Tongue (tissue), 2 donors: ENCODE data around the gene KLHL21. TPM values are rescaled to one million over a fixed set of nuclear protein-coding genes. Genes with fewer than 3 reads are reported as not detected.

Source experiments
- DNase-seq: peaks from one replicate; pipeline ENCODE4 v3.0.0-alpha.2; 2015
- total RNA-seq: library from RNA; depleted of rRNA; stranded (reverse); fragments of >200 nt; gene quantifications from one replicate; pipeline ENCODE4 v1.2.3, GENCODE V29; 2014

Gene KLHL21
- total RNA-seq, 1 donor from 2014 or later: 63.7 TPM

DNA sequence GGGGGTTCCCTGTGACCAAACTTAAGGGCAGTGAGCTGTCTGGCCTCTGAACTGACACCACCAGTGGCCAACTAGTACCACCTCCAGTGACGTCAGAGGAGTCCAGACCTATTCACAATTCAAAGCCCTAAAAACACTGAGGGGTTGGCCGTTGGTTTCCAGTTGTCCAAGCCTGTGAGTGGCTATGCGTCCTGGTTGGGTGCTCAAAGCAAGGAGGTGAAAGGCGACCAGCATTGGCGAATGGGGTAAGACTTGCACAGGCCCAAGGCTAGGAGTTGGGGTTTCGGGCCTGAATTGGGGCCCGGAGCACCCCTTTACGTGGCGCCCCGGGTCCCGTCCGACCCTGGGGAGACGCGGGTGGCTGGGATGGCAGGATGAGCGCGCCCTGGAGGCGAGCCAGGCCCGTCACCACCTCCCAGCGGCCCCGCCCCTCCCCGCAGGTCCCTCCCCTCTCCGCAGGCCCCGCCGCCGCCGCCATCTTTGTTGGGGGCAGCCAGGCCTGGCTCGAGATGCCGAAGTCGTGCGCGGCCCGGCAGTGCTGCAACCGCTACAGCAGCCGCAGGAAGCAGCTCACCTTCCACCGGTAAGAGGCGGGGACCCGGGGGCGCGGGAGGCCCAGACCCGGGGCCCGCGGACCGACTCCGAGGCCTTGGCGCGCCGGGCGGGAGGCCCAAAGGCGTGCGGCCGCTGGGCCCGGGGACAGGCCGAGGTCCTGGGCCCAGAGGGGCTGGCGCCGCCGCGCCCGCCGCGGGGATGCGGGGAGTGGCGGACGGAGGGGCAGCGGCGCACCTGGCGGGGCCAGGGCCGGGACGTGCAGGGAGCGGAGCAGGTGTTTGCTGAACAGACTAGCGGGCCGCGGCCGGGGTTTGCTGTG lies 22.3 kb upstream of the KLHL21 start, which contains the start of gene THAP3:
Gene THAP3, plus strand, starts transcription at position 159 of the 874 bp plus-strand sequence. Its CDS starts 351 bp downstream, at position 510.
- peak; percentile 92 for DNase-seq

- DNase-seq: no peak
Observed at GRCh38 chr1:6623269-6623965, 20.7 kb upstream of the KLHL21 start.

DNA sequence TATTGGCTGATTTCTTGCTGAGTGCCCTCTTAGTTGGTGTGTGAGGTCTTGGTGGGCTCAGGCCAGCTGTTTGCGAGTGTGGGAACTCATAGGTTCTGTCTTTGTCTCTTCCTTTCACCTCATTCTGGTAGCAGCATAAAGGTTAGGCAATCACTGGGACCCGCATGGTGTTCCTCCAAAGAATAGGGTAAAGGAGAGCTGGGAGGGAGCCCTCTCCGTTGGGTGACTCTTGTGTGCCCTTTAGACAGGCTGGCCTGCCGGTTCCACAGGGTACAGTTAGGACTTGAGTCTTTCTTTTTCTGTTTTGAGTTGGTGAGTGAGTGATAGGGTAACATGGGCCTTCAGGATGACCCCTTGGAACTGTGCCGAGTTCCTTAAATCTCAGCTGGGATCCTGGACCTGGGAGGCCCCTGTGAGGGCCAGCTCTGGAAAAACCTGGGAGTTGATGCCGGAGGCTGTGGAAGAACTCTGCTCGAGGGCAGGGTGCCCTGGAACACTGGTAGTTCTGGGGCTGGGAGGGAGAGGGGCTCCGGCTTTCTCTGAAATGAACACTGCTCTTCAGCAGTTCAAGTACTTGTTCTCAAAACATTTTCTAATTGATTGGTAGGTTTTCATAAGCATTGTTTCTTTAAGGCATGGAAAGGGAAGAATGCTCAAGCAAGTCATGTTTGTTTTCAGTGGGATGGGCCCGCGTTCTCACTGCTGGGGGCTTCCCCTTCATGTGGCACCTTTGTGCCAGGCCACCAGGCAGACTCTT lies 19.9 kb upstream of the KLHL21 start:
- no peak for DNase-seq

- DNase-seq: no peak
Observed at GRCh38 chr1:6621429-6622391, 19.0 kb upstream of the KLHL21 start.

GRCh38 chr1:6619045-6619444 lies 16.4 kb upstream of the KLHL21 start:
- DNase-seq: no peak

DNA sequence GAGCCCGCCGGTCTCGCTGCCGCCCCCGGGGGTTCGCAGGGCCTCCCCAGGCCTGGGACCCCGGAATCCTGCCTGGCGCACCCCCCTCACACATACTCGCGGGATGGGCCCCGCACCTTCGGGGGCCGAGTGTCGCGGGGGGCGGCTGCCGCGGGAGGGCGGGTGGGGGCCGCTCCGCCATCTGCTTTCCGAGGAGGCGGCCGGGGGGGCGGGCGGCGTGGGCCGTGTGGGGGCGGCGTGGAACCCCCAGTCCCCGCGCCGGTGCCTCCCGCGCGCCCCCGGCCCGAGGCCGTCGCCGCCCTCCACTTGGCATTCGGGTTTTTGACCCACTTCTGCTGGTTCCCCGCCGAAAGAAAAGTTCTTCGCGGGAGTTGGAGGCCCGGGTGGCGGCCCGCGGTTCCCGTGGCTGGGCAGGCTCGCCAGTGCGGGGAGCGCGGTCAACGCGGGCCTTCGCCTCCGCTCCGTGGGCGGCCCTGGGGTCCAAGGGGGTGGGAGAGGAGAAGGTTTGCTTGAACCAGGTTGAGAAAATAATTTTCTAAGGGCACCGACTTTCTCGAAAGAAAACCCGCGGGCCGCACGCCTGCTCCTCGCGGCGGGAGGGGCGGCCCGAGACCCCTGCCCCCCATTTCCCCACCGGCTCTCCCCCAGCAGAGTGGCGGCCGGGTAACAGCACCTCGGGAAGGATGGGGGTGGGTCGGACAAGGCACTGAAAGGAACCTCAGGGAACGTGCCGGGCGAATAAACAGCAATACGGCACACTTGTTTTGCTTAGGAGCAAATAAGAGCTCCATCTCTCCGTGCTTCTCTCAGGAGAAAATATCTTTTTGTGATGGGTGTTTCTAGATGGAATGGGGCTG lies 12.5 kb upstream of the KLHL21 start:
- no peak for DNase-seq

- peak; percentile 74 for DNase-seq
Observed at GRCh38 chr1:6614019-6614928, 11.6 kb upstream of the KLHL21 start.

DNA sequence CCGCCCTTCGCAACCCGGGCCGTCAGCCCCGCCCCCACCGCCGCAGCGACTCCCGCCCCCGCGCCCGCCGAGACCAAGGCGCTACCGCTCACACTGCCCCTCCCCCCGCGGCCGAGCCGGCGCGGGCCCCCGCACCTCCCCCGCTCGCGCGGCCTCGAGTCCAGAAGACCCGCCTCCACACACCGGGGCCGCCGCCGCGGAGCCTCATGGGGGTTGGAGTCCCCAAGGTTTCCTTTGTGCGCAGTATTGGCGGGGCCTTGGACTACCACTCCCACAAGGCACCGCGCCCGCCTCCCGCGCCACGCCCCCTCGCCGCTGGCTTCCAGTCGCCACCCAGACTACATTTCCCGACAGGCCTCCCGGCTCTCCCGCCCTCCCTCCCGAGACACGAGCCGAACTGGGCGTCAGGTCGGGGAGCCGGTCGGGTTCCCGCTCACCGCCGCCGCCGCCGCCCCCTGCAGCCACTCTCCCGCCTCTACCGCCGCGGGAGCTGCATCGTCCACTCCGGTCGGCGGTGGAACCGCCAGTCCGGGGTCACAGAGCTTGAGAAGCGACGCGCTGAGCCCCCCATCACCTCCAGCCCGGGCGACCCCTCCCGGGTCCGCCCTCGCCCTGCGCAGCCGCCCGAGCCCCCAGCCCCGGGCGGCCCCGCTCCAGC lies 10.8 kb upstream of the KLHL21 start, which contains the start of gene PHF13:
Gene PHF13, plus strand, starts transcription at position 371 of the 658 bp plus-strand sequence. CDS start 336 bp downstream, outside the sequence.
- peak; percentile 99 for DNase-seq

DNA sequence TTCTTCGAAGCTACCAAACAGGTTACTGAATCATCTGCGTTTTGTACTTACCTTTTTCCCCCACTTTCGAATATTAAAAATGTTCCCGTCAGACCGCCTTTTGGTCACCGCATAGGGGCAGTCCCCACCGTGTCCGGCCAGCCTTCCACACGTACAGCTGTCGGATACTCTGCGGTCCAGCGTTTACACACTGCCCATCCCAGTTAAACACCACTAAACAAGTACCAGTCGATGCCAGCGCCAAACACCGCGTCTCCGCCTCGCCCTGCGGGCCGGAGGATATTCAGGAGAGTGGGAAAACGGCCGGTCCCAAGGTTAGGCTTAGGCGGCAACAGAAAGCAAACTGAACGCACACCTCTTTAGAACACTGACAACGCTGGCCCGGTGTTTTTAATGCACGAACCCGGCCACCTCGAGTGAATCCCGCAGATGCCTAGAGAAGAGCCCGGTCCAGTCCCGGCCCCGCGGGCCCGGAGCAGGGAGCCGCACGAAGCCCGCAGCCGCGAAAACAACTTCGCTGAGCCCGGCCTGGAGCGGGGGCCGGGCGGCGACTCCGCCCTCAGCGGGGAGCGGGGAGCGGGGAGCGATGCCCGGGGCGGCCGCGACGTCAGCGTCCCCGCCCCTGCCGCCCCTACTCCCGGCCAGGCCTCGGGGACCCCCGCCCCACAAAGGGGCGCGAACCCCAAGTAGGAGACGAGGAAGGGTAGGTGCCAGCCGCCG lies 10.1 kb upstream of the KLHL21 start:
- peak; percentile 63 for DNase-seq

- DNase-seq: peak; percentile 82
Observed at GRCh38 chr1:6603915-6604558, 1.4 kb upstream of the KLHL21 start.

GRCh38 chr1:6603238-6603914 lies 707 bp upstream of the KLHL21 start:
- peak; percentile 94 for DNase-seq

- DNase-seq: no peak
Observed at GRCh38 chr1:6601923-6602668, 573 bp downstream of the KLHL21 start.

DNA sequence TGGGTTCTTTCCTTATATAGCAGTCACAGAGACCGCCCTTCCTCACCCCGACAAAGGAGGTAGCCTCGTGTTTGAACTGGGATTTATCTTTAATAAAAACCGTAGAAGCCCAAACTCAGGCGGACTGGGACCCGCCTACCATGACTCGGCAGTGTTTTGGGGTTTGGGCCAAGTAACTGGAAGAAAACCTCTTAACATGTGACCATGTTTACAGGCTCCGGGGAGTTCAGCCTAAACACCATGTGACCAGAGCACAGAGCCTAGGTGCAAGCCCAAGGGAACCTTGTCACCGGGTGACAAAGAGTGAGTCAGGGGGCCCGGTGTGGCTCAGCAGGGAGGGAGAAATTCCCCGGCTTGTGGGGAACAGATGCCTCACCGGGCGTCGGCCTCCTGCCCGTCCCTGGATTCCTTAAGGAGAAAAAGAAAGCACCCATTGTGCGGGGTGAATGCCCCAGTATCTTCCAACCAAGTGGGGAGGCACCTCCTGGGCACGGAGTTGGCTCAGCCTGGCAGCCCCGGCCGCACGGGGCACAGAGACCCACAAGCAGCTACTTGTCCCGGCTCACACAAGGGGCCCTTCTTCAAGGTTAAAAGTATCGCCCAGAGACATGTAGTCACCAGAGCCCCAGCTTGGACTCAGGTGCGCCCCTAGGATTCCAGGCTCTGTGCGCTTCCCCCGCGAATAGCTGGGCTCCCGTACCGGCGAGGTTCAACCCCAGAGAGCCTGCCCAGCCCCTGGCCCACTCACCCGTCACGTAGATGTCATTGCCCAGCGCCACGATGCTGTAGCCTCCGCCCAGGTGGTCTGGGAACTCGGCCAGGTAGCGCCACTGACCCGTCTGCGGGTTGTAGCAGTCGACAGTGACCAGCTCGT lies 1.4 kb downstream of the KLHL21 start:
- DNase-seq: peak; percentile 79

- DNase-seq: peak; percentile 69
Observed at GRCh38 chr1:6600410-6601048, 2.1 kb downstream of the KLHL21 start.
